ENCODE data around the gene KCNT2.

KCNT2 gene

DNA sequence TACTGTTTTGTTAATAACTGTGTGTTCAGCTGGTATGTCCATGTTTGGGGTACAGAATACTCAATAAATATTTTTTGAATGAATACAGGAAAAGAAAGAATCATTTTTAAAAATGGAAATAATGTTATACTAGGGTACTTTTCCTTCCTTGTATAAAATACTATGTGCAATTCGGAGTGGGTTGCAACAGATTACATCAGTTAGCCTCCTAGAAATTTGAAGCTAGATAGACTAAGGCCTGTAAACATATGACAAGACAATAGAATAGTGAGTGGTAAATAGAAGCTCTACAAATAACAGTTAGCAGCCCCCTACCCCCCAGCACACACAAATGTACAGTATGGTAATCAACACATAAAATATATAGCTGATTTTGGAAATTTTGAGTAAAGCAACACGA lies 195.9 kb downstream of the KCNT2 start (continued):
- TF ChIP-seq PATZ1 (tag by site-specific recombination; IDR thresholded peaks at IDR 0.05) = no peak
- no peak for TF ChIP-seq ZNF654 (tag by site-specific recombination; IDR thresholded peaks at IDR 0.05; ENCODE audit: low read depth)
- TF ChIP-seq PRDM1 (tag by site-specific recombination; IDR thresholded peaks at IDR 0.05) = no peak
- TF ChIP-seq ZNF561 (tag by site-specific recombination; IDR thresholded peaks at IDR 0.05; ENCODE audit: borderline replicate concordance) = no peak
- TF ChIP-seq ZNF585B (tag by site-specific recombination; IDR thresholded peaks at IDR 0.05) = no peak

DNA sequence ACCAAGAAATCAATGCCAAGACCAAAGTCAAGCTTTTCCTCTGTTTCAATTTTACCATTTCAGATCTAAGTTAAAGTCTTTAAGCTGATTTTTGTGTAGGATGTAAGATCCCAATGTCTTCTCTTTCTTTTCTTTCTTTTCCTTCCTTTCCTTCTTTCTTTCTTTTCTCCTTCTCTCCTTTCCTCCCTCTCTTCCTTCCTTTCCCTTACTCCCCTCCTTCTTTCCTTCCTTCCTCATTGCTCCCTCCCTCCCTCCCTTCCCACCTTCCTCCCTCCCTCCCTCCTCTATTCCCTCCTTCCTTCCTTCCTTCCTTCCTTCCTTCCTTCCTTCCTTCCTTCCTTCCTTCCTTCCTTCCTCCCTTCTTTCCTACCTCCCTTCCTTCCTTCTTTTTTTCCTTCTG lies 197.5 kb downstream of the KCNT2 start:
- Histone ChIP-seq H3K9me3 (ENCODE audit: control insufficient read depth, insufficient read depth, low read depth, low read length) (no peaks in the 10 kb centered on the region), H3K4me3 (ENCODE audit: low read depth, low read length) (no peak overlapping the region), H3K27ac (ENCODE audit: extremely low read depth, low read depth, low read length) (no peak overlapping the region), H3K36me3 (ENCODE audit: control insufficient read depth in 2 of 2, insufficient read depth in 1 of 2, low read length in 2 of 2) (no peaks in the 10 kb centered on the region), H3K4me1 (ENCODE audit: control insufficient read depth, insufficient read depth, low read length) (no peaks in the 10 kb centered on the region)
- POLR2A ChIA-PET = no interaction called here
- CTCF ChIA-PET = no interaction called here
- TF ChIP-seq REST (tag by site-specific recombination; IDR thresholded peaks at IDR 0.05) (no peak), MEIS1 (CRISPR knock-in tag; IDR thresholded peaks at IDR 0.05; ENCODE audit: borderline replicate concordance) (no peak), ZBTB1 (tag by site-specific recombination; IDR thresholded peaks at IDR 0.05) (no peak), RBAK (tag by site-specific recombination; IDR thresholded peaks at IDR 0.05) (no peak), ZSCAN23 (tag by site-specific recombination; IDR thresholded peaks at IDR 0.05) (no peak), ZSCAN16 (tag by site-specific recombination; IDR thresholded peaks at IDR 0.05) (no peak), ZNF768 (tag by site-specific recombination; IDR thresholded peaks at IDR 0.05) (no peak)

DNA sequence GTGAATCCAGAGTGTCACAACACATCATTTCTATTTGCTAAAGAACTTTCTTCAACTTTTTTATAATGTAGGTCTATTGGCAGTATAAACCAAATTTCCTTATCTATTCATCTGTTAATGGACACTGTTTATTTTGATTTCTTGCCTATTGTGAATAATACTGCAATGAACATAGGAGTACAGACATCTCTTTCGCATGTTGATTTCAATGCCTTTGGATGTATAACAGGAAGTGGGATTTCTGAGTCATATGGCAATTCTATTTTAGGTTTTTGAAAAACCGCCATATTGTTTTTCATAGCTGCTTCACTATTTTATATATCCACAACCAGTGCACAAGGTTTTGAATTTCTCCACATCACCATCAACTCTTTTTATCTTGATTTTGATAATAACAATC lies 198.7 kb downstream of the KCNT2 start:
- ChIA-PET POLR2A (no interaction called here), CTCF (no interaction called here)
- TF ChIP-seq HOXA7 (CRISPR knock-in tag; IDR thresholded peaks at IDR 0.05; ENCODE audit: borderline replicate concordance) (no peak), ZNF114 (tag by site-specific recombination; IDR thresholded peaks at IDR 0.05) (no peak), KLF7 (tag by site-specific recombination; IDR thresholded peaks at IDR 0.05; ENCODE audit: borderline replicate concordance) (no peak), ZNF248 (tag by site-specific recombination; IDR thresholded peaks at IDR 0.05) (no peak), REPIN1 (tag by site-specific recombination; IDR thresholded peaks at IDR 0.05; ENCODE audit: low read depth) (no peak), ZNF341 (tag by site-specific recombination; IDR thresholded peaks at IDR 0.05; ENCODE audit: low read depth) (no peak), PRDM1 (tag by site-specific recombination; IDR thresholded peaks at IDR 0.05) (no peak), ZNF426 (tag by site-specific recombination; IDR thresholded peaks at IDR 0.05) (no peak), ZNF629 (tag by site-specific recombination; IDR thresholded peaks at IDR 0.05) (no peak), ZNF610 (tag by site-specific recombination; IDR thresholded peaks at IDR 0.05; ENCODE audit: borderline replicate concordance) (no peak), ZNF24 (tag by site-specific recombination; IDR thresholded peaks at IDR 0.05) (no peak), ZNF747 (tag by site-specific recombination; IDR thresholded peaks at IDR 0.05) (no peak), ZNF112 (tag by site-specific recombination; IDR thresholded peaks at IDR 0.05) (no peak), SALL2 (tag by site-specific recombination; IDR thresholded peaks at IDR 0.05; ENCODE audit: borderline replicate concordance) (no peak)
- H3K9me3 ChIP-seq (ENCODE audit: control insufficient read depth, insufficient read depth, low read depth, low read length) = no peaks in the 10 kb centered on the region
- H3K4me1 ChIP-seq (ENCODE audit: control insufficient read depth, insufficient read depth, low read length) = no peaks in the 10 kb centered on the region
- H3K4me3 ChIP-seq (ENCODE audit: low read depth, low read length) = no peak overlapping the region
- no peaks in the 10 kb centered on the region for H3K36me3 ChIP-seq (ENCODE audit: control insufficient read depth in 2 of 2, insufficient read depth in 1 of 2, low read length in 2 of 2)
- no peak overlapping the region for H3K27ac ChIP-seq (ENCODE audit: extremely low read depth, low read depth, low read length)
